Prostate gland (tissue), 2 donors: ENCODE results near the gene EPB41L5.
"Not testable (repeated sequence)": the region's sequence is repeated elsewhere in the genome, so short reads cannot be mapped to it uniquely, and the experiment has no call there.

ENCODE experiments used
- POLR2A ChIP-seq: fragments of 450-650 bp; IDR thresholded peaks from one replicate; pipeline ENCODE4 v1.6.1; 2016; ENCODE audit warnings: antibody characterized with exemption, mild to moderate bottlenecking
- POLR2AphosphoS5 ChIP-seq: sonication (generic); formaldehyde crosslinking; IDR thresholded peaks from one replicate; pipeline ENCODE4 v1.6.1; 2017; ENCODE audit warnings: antibody characterized with exemption
- TF ChIP-seq, protein P1 (sequence below), 4 experiments: fragments of 200-600 bp in 2 of 4; fragments of 450-650 bp in 2 of 4; sonication (generic) in 2 of 4; IDR thresholded peaks; 1 replicate in 3 of 4; 2 replicates in 1 of 4; pipeline ENCODE4 v1.5.1; 2016 to 2019; ENCODE audit warnings: antibody characterized with exemption in 4 of 4, mild to moderate bottlenecking in 2 of 4, moderate library complexity in 2 of 4

- TF ChIP-seq, protein P1, sequence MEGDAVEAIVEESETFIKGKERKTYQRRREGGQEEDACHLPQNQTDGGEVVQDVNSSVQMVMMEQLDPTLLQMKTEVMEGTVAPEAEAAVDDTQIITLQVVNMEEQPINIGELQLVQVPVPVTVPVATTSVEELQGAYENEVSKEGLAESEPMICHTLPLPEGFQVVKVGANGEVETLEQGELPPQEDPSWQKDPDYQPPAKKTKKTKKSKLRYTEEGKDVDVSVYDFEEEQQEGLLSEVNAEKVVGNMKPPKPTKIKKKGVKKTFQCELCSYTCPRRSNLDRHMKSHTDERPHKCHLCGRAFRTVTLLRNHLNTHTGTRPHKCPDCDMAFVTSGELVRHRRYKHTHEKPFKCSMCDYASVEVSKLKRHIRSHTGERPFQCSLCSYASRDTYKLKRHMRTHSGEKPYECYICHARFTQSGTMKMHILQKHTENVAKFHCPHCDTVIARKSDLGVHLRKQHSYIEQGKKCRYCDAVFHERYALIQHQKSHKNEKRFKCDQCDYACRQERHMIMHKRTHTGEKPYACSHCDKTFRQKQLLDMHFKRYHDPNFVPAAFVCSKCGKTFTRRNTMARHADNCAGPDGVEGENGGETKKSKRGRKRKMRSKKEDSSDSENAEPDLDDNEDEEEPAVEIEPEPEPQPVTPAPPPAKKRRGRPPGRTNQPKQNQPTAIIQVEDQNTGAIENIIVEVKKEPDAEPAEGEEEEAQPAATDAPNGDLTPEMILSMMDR (IDR thresholded peaks at IDR 0.05) = not testable (repeated sequence)
- not testable (repeated sequence) for TF ChIP-seq POLR2A, POLR2AphosphoS5
Measured at GRCh38 chr2:120121337-120121736, 108.5 kb downstream of the EPB41L5 start.
